HPDE6-E6E7 (cell line): ENCODE data around the gene KCNK15.

Experiments
- DNase-seq: peaks from one replicate; pipeline ENCODE4 v3.0.0; 2011; ENCODE audit warnings: missing footprints; ENCODE audit errors: extremely low spot score

Gene KCNK15

DNA sequence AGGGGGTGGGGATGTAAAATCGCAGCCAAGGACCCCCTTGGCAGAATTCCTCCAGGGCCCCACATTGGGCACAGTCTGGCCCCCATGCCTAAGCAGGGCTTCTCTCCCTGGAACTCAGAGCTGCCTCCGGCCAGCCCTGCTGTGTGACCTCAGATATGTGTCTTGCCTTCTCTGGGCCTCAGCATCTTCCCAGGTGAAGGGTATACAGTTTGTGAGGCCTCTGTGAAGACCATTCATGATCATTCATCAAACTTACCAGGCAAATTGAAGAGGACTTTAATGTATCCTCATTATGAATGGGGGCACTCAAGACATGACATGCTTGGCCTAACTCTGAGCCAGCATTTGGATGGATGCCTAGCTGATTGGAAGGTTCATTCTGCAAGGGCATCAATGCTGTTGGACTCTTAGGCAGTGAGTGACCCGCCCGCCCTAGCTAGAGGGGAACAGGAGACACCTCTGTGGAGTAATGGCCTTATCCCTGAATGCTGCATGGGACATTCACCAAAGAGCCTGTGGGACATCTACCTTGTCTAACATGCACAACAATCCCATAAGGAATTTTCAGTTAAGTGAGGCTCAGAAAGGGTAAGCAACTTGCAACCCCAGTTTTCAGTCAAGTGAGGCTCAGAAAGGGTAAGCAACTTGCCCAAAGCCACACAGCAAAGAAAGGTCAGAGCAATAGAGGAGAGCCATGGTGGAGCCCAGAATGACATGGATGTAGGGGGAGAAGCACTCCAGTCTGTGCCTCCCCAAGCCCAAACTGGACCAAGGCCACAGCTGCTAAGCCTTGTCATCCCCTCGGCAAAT is 30.0 kb upstream of the KCNK15 start:
- DNase-seq: no peak

DNA sequence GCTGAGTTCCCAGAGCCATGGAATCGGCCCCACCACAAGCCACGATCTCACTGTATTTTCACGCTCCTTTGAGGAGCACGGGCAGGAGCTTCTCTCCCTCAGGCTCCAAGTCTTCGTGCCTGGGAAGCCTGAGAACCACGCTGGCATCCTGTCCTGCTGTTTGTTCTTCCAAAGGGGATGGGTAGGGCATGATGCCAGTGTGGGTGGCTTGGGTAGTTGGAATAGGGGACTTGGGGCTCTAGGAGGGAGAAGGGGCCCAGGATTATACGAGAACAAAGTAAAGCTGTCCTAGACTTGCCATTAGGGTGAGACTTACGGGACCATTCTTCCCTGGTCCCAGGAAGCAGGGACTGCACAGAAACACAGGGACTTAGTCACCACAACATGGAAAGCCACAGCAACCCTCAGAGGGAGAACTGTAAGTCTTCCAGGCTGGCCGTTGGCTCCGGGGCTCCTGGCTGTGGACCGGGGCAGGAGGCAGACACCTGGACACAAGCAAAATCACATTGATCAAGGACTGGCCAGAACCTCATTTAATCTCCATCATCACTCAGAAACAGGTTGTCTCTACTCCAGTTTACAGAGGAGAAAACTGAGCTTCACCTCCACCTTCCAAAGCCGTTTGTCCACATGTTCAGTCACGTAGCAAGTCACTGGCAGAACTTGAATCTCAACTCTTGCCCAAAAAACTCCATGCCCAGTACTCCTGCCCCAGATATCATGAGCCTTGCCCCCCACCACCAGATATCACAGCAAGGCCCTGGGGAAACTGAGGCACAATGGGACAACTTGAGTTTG is 29.2 kb upstream of the KCNK15 start:
- no peak for DNase-seq

DNA sequence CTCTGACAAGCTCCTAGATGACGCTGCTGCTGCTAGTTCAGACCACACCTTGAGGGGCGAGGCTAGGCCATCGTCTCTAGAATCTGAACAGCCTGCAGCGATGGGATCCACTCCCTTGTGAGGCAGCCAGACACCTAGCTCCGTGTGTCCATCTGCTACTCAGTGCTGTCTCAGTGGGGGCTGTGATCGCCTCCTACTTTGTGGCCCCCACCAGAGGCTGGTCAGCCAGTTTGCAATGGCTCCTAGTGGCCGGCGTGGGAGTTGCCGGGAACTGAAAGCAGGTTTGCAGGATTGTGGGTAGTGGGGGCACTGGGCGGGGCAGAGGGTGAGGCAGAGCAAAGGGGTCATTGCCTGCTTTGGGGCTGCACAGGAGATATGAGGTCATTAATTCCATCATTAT is 27.7 kb upstream of the KCNK15 start:
- DNase-seq: no peak

DNA sequence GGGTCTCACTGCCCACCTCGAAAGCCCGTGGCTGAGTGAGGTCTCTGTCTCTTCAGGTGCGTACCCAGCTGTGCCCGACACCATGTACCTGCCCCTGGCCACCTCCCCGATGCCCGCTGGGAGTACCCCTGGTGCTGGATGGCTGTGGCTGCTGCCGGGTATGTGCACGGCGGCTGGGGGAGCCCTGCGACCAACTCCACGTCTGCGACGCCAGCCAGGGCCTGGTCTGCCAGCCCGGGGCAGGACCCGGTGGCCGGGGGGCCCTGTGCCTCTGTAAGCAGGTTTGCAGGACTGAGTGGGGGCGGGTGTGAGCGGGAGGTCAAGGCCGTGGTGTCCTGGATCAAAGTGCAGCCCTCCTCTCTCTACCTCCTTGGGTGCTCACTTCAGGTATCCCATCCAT is 25.8 kb upstream of the KCNK15 start:
- DNase-seq: no peak

GRCh38 chr20:44720621-44720996 is 25.1 kb upstream of the KCNK15 start:
- peak; percentile 78 for DNase-seq

DNA sequence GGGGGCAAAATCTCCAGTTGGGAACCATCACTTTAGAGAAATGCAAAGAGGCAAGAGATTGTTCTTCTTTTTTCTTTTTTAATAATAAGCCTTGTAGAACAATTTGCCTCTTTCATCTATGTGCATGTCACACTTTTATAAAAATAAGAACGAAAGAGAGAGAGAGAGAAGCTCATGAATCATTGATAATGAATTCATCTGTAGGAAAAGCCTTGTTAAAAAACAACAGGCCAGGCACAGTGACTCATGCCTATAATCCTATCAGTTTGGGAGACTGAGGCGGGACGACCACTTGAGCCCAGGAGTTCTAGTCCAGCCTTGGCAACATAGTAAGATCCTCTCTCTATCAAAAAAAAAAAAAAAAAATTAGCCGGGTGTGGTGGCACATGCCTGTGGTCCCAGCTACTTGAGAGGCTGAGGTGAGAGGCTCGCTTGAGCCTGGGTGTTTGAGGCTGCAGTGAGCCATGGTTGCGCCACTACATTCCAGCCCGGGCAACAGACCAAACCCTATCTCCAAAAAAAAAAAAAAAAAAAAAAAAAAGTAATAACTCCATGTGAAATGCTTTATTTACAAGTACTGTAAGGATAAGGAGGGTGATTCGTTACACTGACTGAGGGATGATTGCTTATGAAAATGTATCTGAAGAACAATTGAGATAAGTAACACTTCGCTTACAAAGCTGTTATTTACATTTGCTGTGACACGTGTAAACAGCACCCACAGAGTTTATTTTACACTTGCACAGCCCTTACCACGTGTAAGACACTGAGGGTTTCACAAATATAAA is 24.5 kb upstream of the KCNK15 start:
- no peak for DNase-seq

- DNase-seq: no peak
These were observed 23.9 kb upstream of the KCNK15 start for GRCh38 chr20:44721785-44722054.

DNA sequence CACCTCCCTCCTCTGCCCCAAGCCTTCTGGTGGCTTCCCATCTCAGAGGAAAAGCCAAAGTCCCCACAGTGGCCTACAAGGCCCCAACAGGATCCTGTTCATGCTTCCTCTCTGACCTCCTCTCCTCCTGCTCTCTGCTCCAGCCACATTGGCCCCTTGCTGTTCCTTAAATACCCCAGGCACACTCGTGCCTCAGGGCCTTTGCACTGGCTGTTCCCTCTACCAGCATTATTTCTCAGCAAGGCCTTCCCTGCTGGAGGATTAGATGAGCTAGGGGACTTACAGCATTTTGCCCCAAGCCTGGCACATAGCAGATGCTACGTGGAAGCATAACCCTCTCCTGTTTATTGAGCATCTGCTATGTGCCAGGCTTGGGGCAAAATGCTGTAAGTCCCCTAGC is 22.7 kb upstream of the KCNK15 start:
- DNase-seq: no peak

DNA sequence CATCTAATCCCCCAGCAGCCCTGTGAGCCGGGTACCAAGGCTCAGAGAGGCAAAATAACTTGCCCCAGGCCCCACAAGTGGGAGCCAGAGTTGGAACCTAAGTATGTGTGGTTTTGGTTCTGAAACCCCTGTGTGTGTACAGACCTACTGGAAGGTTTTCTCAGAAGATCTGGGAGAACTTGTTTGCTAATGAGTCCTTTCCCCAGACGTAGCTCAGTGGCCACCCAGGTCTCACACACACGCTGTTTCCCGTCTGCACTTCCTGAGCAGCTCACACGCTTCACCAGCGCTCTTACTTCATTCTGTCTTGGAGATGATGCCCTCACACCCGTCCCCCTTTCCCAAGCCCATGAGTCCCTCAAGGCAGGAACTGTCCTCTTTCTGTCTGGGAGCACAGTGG is 22.3 kb upstream of the KCNK15 start:
- DNase-seq: no peak

GRCh38 chr20:44723798-44724362 is 21.8 kb upstream of the KCNK15 start:
- DNase-seq: no peak

- no peak for DNase-seq
These were observed 21.1 kb upstream of the KCNK15 start for GRCh38 chr20:44724423-44725091.

GRCh38 chr20:44725837-44726236 is 19.8 kb upstream of the KCNK15 start:
- no peak for DNase-seq

DNA sequence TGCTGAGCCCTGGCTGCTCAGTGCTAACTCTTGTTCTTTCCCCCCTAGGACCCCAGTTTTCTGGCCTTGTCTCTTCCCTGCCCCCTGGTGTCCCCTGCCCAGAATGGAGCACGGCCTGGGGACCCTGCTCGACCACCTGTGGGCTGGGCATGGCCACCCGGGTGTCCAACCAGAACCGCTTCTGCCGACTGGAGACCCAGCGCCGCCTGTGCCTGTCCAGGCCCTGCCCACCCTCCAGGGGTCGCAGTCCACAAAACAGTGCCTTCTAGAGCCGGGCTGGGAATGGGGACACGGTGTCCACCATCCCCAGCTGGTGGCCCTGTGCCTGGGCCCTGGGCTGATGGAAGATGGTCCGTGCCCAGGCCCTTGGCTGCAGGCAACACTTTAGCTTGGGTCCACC is 18.6 kb upstream of the KCNK15 start:
- no peak for DNase-seq

GRCh38 chr20:44727651-44728050 is 18.0 kb upstream of the KCNK15 start:
- DNase-seq: no peak

DNA sequence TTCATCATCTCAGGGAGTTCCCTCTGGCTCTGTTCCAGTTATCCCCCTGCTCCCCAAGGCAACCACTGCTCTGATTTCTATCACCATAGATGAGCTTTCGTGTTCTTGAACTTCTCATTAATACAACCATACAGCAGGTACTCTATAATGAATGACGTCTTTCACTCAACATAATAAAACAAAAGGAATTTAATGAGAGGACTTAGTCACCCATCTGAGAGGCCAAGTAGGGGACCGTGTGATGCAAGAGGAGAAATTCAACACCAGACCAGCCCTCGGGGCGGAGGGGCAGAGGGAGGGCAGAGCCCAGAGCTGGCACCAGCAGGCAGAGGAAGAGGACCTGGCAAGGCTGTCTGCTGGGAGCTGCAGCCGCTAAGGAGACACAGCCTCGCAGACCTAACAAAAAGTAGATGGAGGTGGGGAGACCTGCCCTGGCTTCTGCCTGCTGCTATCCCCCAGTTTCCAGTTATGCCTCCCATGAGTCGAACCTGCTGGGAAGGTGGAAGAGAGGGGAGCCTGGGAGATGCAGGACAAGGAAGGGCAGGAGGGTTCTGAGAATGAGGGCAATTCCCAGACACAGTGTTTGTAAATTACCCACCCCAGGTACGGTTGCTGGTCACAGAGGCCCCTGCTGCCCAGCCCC is 16.7 kb upstream of the KCNK15 start:
- peak; percentile 99 for DNase-seq

DNA sequence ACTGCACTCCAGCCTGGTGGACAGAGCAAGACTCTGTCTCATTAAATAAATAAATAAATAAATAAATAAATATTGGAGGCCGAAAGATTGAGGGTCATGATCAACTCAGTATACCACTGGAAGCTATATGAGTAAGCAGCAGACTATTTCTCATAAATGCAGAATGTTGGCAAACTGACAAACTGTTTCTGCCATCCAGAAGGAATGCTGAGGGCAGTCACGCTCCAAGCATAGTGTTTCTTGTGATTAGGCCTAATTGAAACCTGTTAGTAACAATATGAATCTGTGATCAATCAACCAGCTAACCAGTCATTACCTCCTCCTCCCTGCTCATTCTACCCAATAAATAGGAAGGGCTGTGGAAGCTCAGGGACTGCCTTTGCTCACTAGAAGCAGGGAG is 15.2 kb upstream of the KCNK15 start:
- no peak for DNase-seq

DNA sequence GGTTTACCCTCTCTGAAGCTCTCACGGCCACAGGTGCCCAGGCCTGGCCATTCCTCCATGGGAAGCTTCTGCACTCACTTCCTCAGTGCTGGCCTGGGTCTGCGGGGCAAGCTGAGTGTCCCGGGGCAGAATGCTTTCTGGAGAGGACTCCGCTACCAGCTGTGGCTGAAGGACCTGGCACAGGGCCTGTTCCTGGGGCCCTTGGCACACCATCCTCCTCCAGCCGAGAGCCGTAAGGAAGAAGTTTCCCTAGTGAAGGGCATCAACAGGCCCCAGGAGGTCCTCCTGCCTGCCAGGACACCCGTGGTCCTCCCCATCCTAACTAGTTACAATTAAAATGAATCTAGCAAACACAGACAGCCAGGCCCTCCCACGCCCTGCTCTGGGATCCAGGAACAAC is 14.0 kb upstream of the KCNK15 start:
- no peak for DNase-seq

DNA sequence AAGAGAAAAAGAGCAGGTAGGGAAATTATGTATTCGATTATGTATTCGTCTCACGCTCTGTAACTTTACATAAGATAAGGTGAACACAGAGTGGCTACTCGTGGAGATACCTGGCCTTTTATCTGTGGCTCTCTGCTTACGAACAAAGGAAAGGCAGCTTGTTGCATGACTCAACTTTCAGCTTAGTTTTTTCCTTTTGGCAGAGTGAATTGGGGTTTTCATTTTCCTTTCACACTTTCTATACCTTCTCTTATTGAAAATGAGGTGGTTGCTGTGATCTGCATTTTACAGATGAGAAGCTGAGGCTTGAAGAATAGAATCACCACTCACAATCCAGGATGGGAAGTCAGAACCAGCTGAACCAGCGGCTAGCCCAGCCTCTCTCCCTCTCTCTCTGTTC is 13.3 kb upstream of the KCNK15 start:
- no peak for DNase-seq

- peak; percentile 88 for DNase-seq
These were observed 12.2 kb upstream of the KCNK15 start for GRCh38 chr20:44733341-44734069.

GRCh38 chr20:44734938-44735337 is 10.7 kb upstream of the KCNK15 start:
- DNase-seq: peak; percentile 76

- no peak for DNase-seq
These were observed 9.9 kb upstream of the KCNK15 start for GRCh38 chr20:44735816-44736169.
